Upper lobe of left lung (tissue), 4 donors: ENCODE data around the gene CELF5.

Experiments
- CTCF ChIP-seq, 6 experiments: fragments of 450-650 bp in 4 of 6; fragments of 200-600 bp in 2 of 6; sonication (generic) in 2 of 6; IDR thresholded peaks; one replicate each; pipeline ENCODE4 v1.5.1; 2016 to 2019; ENCODE audit warnings: antibody characterized with exemption in 6 of 6
- EP300 ChIP-seq, 4 donors: sonication (generic); formaldehyde crosslinking; IDR thresholded peaks; one replicate each; pipeline ENCODE4 v1.5.1; 2017; ENCODE audit warnings: antibody characterized with exemption in 4 of 4, control low read depth in 2 of 4
- POLR2A ChIP-seq, 4 donors: fragments of 450-650 bp; IDR thresholded peaks; one replicate each; pipeline ENCODE4 v1.5.1; 2016 to 2017; ENCODE audit warnings: antibody characterized with exemption in 4 of 4, mild to moderate bottlenecking in 2 of 4
- POLR2AphosphoS5 ChIP-seq, 2 donors: sonication (generic); formaldehyde crosslinking; IDR thresholded peaks; one replicate each; pipeline ENCODE4 v1.5.1; 2017; ENCODE audit warnings: antibody characterized with exemption in 2 of 2

GRCh38 chr19:3196933-3197205, 27.6 kb upstream of the CELF5 start:
- TF ChIP-seq POLR2A (IDR thresholded peaks at IDR 0.05), result no peak
- no peak for TF ChIP-seq CTCF (IDR thresholded peaks at IDR 0.05)
- TF ChIP-seq POLR2AphosphoS5 (IDR thresholded peaks at IDR 0.05), result no peak
- no peak for TF ChIP-seq EP300 (IDR thresholded peaks at IDR 0.05)
